GM12864 (cell line): ENCODE measurements around the gene CFAP70.

Experiments used
- DNase-seq: peaks from one replicate; pipeline ENCODE4 v3.0.0-alpha.2; 2011; ENCODE audit warnings: low read depth
- H3K4me3 ChIP-seq: 2 replicates; pipeline ENCODE4 v1.5.1; 2011; ENCODE audit warnings: mild to moderate bottlenecking, low read depth, low read length, control low read depth
- CTCF ChIP-seq: IDR thresholded peaks from 2 replicates; pipeline ENCODE4 v1.5.1; 2011; ENCODE audit warnings: low read depth, mild to moderate bottlenecking, moderate library complexity, low read length, control low read depth, inconsistent platforms; ENCODE audit errors: missing control alignments

CFAP70 gene

GRCh38 chr10:73215749-73216148 is 142.9 kb downstream of the CFAP70 start:
- no peak for TF ChIP-seq CTCF
- H3K4me3 ChIP-seq, result no peak overlapping the region

GRCh38 chr10:73211106-73211811 is 147.4 kb downstream of the CFAP70 start:
- no peak overlapping the region for H3K4me3 ChIP-seq
- no peak for TF ChIP-seq CTCF
- no peak for DNase-seq

More at GRCh38 chr10:73215749-73216148, 142.9 kb downstream of the CFAP70 start:
- no peak for DNase-seq

- no peak for DNase-seq
- H3K4me3 ChIP-seq, result no peak overlapping the region
Observed at GRCh38 chr10:73210395-73211105, 148.1 kb downstream of the CFAP70 start.

GRCh38 chr10:73209705-73210104 is 149.0 kb downstream of the CFAP70 start:
- DNase-seq, result no peak
- TF ChIP-seq CTCF, result no peak
- no peak overlapping the region for H3K4me3 ChIP-seq

More at GRCh38 chr10:73210395-73211105, 148.1 kb downstream of the CFAP70 start:
- no peak for TF ChIP-seq CTCF

GRCh38 chr10:73207883-73208282 is 150.8 kb downstream of the CFAP70 start:
- H3K4me3 ChIP-seq, result no peak overlapping the region
- no peak for DNase-seq
- TF ChIP-seq CTCF, result no peak

- H3K4me3 ChIP-seq, result no peak overlapping the region
- TF ChIP-seq CTCF, result no peak
- DNase-seq, result no peak
Observed at GRCh38 chr10:73206385-73206784, 152.3 kb downstream of the CFAP70 start.

- no peak for DNase-seq
- no peak overlapping the region for H3K4me3 ChIP-seq
- TF ChIP-seq CTCF, result no peak
Observed at GRCh38 chr10:73205890-73206289, 152.8 kb downstream of the CFAP70 start.
